A549 (cell line): ENCODE results near the gene MAP2K6. TPM values are rescaled to one million over a fixed set of nuclear protein-coding genes. Genes with fewer than 3 reads are reported as not detected.

ENCODE experiments used
- ATAC-seq, 2 experiments: fragments of 200-7000 bp in 1 of 2; fragments of >200 bp in 1 of 2; cut with Nextera tagmentation in 1 of 2; cut with Tn5 transposase in 1 of 2; 3 replicates each; pipeline versions ENCODE4 v1.8.0 to v1.9.1; 2018 to 2020; ENCODE audit warnings: mild to moderate bottlenecking in 1 of 2, moderate library complexity in 1 of 2
- CTCF ChIA-PET: fragments of 300-600 bp; sonication (Branson Sonifier 250); formaldehyde crosslinking; extraction: SDS; loops from one replicate; lab custom pipeline; 2021; ENCODE audit warnings: antibody characterized with exemption, inconsistent platforms; lab: Yijun Ruan, JAX
- POLR2A ChIA-PET: fragments of 350-600 bp; formaldehyde crosslinking; extraction: SDS; loops from one replicate; lab custom pipeline; 2021; ENCODE audit warnings: antibody characterized with exemption, inconsistent platforms; lab: Yijun Ruan, JAX
- DNase-seq, 2 experiments: peaks; one replicate each; pipeline versions ENCODE4 v3.0.0 to v3.0.0-alpha.2; 2011 to 2016; ENCODE audit warnings: low read depth in 1 of 2, low spot score in 1 of 2
- FAIRE-seq: peaks from 2 replicates; lab custom pipeline; 2011; peaks lifted over from hg19 to GRCh38; lab: Jason Lieb, UNC
- H3K27ac ChIP-seq, 2 experiments: fragments of >200 bp; sonication (Bioruptor Twin); formaldehyde crosslinking; 3 replicates each; pipeline ENCODE4 v1.5.1; 2016 to 2017
- H3K4me1 ChIP-seq: fragments of >200 bp; sonication (Bioruptor Twin); formaldehyde crosslinking; 3 replicates; pipeline ENCODE4 v1.6.1; 2016
- H3K4me2 ChIP-seq: fragments of >200 bp; sonication (Bioruptor Twin); formaldehyde crosslinking; 3 replicates; pipeline ENCODE4 v1.6.1; 2016
- H3K4me3 ChIP-seq: fragments of >200 bp; sonication (Bioruptor Twin); formaldehyde crosslinking; 3 replicates; pipeline ENCODE4 v1.5.1; 2016
- H3K9me3 ChIP-seq: fragments of >200 bp; sonication (Bioruptor Twin); formaldehyde crosslinking; 3 replicates; pipeline ENCODE4 v1.6.1; 2016
- BHLHE40 ChIP-seq: IDR thresholded peaks from 2 replicates; pipeline ENCODE4 v1.6.1; 2012; ENCODE audit warnings: low read depth, low read length, inconsistent platforms
- CHD2 ChIP-seq: fragments of 150-350 bp; IDR thresholded peaks from 2 replicates; pipeline ENCODE4 v1.6.1; 2014; ENCODE audit warnings: low read length; ENCODE audit not compliant: partially characterized antibody
- CHD4 ChIP-seq: fragments of 200-600 bp; sonication (generic); IDR thresholded peaks from 2 replicates; pipeline ENCODE4 v1.6.1; 2016; ENCODE audit warnings: antibody characterized with exemption, mild to moderate bottlenecking, borderline replicate concordance
- EHF ChIP-seq: fragments of 250-450 bp; sonication (Bioruptor Pico); IDR thresholded peaks from 2 replicates; pipeline ENCODE4 v1.5.0; 2020; ENCODE audit warnings: mild to moderate bottlenecking
- FOSB ChIP-seq: fragments of 250-450 bp; sonication (Bioruptor Pico); IDR thresholded peaks from 2 replicates; pipeline ENCODE4 v1.5.0; 2020; ENCODE audit warnings: mild to moderate bottlenecking, moderate library complexity
- GATA3 ChIP-seq: IDR thresholded peaks from 2 replicates; pipeline ENCODE4 v1.6.1; 2012; ENCODE audit warnings: borderline replicate concordance
- HDAC2 ChIP-seq: fragments of 200-600 bp; sonication (generic); IDR thresholded peaks from 2 replicates; pipeline ENCODE4 v1.6.1; 2016
- JUNB ChIP-seq: fragments of >200 bp; sonication (Bioruptor Twin); formaldehyde crosslinking; IDR thresholded peaks from 2 replicates; pipeline ENCODE4 v1.6.1; 2016
- KDM1A ChIP-seq: fragments of 200-600 bp; sonication (generic); IDR thresholded peaks from 2 replicates; pipeline ENCODE4 v1.6.1; 2016; ENCODE audit warnings: low read depth, mild to moderate bottlenecking
- NFE2L2 ChIP-seq: fragments of 150-350 bp; conservative IDR thresholded peaks from 2 replicates; pipeline ENCODE4 v1.6.1; 2014; ENCODE audit warnings: low read length
- NR3C1 ChIP-seq: fragments of >200 bp; sonication (Bioruptor Twin); formaldehyde crosslinking; IDR thresholded peaks from 3 replicates; pipeline ENCODE4 v1.6.1; 2017
- POLR2AphosphoS2 ChIP-seq: conservative IDR thresholded peaks from 2 replicates; pipeline ENCODE4 v1.6.1; 2012; ENCODE audit warnings: low read length, improper control_type of control experiment, inconsistent platforms
- RARB ChIP-seq: fragments of 250-450 bp; sonication (Bioruptor Pico); IDR thresholded peaks from 2 replicates; pipeline ENCODE4 v1.8.0; 2021; ENCODE audit warnings: mild to moderate bottlenecking, moderate library complexity
- RCOR1 ChIP-seq: fragments of 150-350 bp; IDR thresholded peaks from 2 replicates; pipeline ENCODE4 v1.6.1; 2014; ENCODE audit warnings: antibody characterized with exemption, low read length, low read depth
- RFX5 ChIP-seq: fragments of 450-650 bp; IDR thresholded peaks from 2 replicates; pipeline ENCODE4 v1.7.1; 2014; ENCODE audit warnings: antibody characterized with exemption, mild to moderate bottlenecking, moderate library complexity
- SMC3 ChIP-seq: fragments of >200 bp; sonication (Bioruptor Twin); formaldehyde crosslinking; IDR thresholded peaks from 3 replicates; pipeline ENCODE4 v1.6.1; 2018; ENCODE audit warnings: inconsistent platforms
- SREBF2 ChIP-seq: fragments of 450-650 bp; IDR thresholded peaks from 2 replicates; pipeline ENCODE4 v1.6.1; 2014; ENCODE audit warnings: mild to moderate bottlenecking, moderate library complexity
- ZFP36 ChIP-seq: fragments of 450-650 bp; IDR thresholded peaks from 2 replicates; pipeline ENCODE4 v1.6.1; 2014; ENCODE audit warnings: borderline replicate concordance; ENCODE audit not compliant: partially characterized antibody
- ZSCAN20 ChIP-seq: fragments of 250-450 bp; sonication (Bioruptor Pico); IDR thresholded peaks from 2 replicates; pipeline ENCODE4 v1.8.0; 2022; ENCODE audit warnings: mild to moderate bottlenecking, moderate library complexity
- WGBS: methylation state at CpG from one replicate; pipeline ENCODE4 v1.1.6; 2017; ENCODE audit errors: missing lambda C conversion rate; 5-methylcytosine and 5-hydroxymethylcytosine counted together
- polyA plus RNA-seq, 4 experiments: library from polyadenylated mRNA; depleted of rRNA in 3 of 4; stranded (reverse); fragments of >200 nt; fragmentation: RNase III in 1 of 4; extraction: RNeasy Plus Mini Kit Qiagen cat#74134 plus additional on column Dnase treatment in 1 of 4; gene quantifications; 2 replicates in 3 of 4; 3 replicates in 1 of 4; pipeline ENCODE4 v1.2.3, GENCODE V29; 2011 to 2017
- TF ChIP-seq, protein P1 (sequence below): fragments of 200-600 bp; sonication (generic); IDR thresholded peaks from 2 replicates; pipeline ENCODE4 v1.6.1; 2016; ENCODE audit warnings: antibody characterized with exemption, mild to moderate bottlenecking, moderate library complexity
- TF ChIP-seq, protein P2 (sequence below): fragments of 250-450 bp; sonication (Bioruptor Pico); IDR thresholded peaks from 2 replicates; pipeline ENCODE4 v1.5.0; 2020; ENCODE audit warnings: low read depth, mild to moderate bottlenecking, moderate library complexity

Gene MAP2K6
- polyA plus RNA-seq, 2 of the 4 experiments (the other 2 are of a cell fraction) = 20.2 to 20.7 TPM

DNA sequence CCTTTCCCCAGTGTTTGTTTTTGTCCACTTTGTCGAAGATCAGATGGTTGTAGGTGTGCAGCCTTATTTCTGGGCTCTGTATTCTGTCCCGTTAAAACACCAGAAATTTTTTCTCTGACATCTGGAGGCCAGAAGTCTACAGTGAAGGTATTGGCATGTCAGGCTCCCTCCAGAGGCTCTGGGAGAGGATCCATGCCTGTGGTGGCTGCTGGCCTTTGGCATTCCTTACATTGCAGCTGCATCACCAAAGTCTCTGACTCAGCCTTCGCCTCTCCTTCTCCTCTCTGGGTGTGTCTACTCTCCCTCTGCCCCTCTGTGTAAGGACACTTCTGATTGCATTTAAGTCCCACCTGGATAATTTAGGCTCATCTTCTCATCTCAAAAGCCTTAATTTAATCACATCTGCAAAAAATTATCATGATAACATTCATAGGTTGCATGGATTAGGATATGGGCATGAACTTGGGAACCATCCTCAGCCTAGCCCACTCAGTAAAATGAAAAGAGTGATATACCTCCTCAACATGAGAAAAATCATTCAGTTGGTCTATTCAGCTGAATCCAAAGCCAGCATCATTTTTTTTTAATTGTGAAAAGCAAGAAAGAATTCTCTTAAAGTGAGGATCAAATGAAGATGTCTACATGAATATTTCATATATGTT lies 78.0 kb downstream of the MAP2K6 start (continued):
- TF ChIP-seq, protein P1, sequence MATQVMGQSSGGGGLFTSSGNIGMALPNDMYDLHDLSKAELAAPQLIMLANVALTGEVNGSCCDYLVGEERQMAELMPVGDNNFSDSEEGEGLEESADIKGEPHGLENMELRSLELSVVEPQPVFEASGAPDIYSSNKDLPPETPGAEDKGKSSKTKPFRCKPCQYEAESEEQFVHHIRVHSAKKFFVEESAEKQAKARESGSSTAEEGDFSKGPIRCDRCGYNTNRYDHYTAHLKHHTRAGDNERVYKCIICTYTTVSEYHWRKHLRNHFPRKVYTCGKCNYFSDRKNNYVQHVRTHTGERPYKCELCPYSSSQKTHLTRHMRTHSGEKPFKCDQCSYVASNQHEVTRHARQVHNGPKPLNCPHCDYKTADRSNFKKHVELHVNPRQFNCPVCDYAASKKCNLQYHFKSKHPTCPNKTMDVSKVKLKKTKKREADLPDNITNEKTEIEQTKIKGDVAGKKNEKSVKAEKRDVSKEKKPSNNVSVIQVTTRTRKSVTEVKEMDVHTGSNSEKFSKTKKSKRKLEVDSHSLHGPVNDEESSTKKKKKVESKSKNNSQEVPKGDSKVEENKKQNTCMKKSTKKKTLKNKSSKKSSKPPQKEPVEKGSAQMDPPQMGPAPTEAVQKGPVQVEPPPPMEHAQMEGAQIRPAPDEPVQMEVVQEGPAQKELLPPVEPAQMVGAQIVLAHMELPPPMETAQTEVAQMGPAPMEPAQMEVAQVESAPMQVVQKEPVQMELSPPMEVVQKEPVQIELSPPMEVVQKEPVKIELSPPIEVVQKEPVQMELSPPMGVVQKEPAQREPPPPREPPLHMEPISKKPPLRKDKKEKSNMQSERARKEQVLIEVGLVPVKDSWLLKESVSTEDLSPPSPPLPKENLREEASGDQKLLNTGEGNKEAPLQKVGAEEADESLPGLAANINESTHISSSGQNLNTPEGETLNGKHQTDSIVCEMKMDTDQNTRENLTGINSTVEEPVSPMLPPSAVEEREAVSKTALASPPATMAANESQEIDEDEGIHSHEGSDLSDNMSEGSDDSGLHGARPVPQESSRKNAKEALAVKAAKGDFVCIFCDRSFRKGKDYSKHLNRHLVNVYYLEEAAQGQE = no peak
- peak; percentile 17; the same call in 1 of the 2 replicates for TF ChIP-seq RARB (CRISPR knock-in tag)
- TF ChIP-seq BHLHE40 = no peak
- TF ChIP-seq, protein P2, sequence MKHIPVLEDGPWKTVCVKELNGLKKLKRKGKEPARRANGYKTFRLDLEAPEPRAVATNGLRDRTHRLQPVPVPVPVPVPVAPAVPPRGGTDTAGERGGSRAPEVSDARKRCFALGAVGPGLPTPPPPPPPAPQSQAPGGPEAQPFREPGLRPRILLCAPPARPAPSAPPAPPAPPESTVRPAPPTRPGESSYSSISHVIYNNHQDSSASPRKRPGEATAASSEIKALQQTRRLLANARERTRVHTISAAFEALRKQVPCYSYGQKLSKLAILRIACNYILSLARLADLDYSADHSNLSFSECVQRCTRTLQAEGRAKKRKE (CRISPR knock-in tag) = no peak
- no peak for TF ChIP-seq HDAC2
- TF ChIP-seq GATA3 = no peak

DNA sequence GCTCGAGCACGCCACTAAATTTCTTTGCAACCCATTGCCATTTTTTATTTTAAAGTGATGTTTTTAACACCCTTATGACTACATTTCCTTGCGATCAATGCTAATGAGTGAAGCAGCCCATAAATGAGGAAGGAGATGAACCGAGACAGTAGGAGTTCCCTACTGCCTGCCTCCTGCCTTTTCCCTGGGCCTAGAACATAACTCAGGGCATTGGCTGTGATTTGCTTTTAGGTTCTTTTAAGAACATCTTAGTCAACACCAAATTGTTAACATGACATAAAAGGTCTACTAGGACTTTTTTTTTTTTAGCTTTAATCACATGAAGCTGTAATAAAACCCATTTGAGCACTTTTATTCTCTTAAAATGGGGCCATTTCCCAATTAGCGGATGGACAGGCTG lies 81.3 kb downstream of the MAP2K6 start:
- Histone ChIP-seq H3K4me1 (peaks cover 29% of the 10 kb centered on the region), H3K27ac (no peak overlapping the region), H3K4me2 (no peak overlapping the region), H3K9me3 (no peaks in the 10 kb centered on the region), H3K4me3 (no peak overlapping the region)
- FAIRE-seq (no peak), DNase-seq (no peak), ATAC-seq (no peak)
- 75% methylated on average over 5 of the region's 5 CpGs for WGBS
- TF ChIP-seq SREBF2 = no peak
- TF ChIP-seq KDM1A = no peak
- TF ChIP-seq NR3C1 = no peak
- no peak for TF ChIP-seq CHD2
- no peak for TF ChIP-seq POLR2AphosphoS2
- no peak for TF ChIP-seq RCOR1
- TF ChIP-seq NFE2L2 = no peak
- TF ChIP-seq RARB (CRISPR knock-in tag) = no peak
- TF ChIP-seq FOSB = no peak
- no peak for TF ChIP-seq ZFP36
- TF ChIP-seq HDAC2 = no peak
- no peak for TF ChIP-seq SMC3
- ChIA-PET CTCF (interaction anchor here (0.7 to 5.3 kb wide), 3 partner anchors 10 to 65 kb away, joined by 3 to 23 read pairs (median 3); no protein-coding TSS in a partner anchor), POLR2A (interaction anchor here (0.6 kb wide), 1 partner anchor 90 kb away, joined by 3 read pairs; no protein-coding TSS in a partner anchor)

DNA sequence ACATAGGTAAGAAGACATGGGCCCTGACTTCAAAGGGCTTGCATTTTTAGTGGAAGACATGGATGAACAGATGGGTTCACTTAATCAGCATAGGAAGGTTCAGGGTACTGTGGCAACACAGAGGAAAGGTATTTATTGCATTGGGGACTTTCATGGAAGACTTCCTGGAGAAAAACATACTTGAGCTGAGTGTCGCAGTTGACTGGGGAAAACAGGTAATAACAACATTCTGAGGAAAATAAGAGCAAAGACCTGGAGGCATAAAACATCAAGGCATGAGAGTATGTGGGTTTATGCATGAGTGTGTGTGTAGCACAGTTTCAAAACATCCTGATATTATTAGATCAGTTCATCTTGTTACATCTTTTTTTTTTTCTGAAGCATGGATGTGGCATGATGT lies 82.7 kb downstream of the MAP2K6 start:
- ATAC-seq = no peak
- H3K4me3 ChIP-seq = no peak overlapping the region
- no peaks in the 10 kb centered on the region for H3K9me3 ChIP-seq
- no peak overlapping the region for H3K4me2 ChIP-seq
- TF ChIP-seq ZSCAN20 (no peak), JUNB (no peak), RCOR1 (no peak), RFX5 (no peak), CHD4 (no peak), EHF (CRISPR knock-in tag) (no peak)
- ChIA-PET CTCF (interaction anchor here (5.3 kb wide), 1 partner anchor 8 kb away, joined by 23 read pairs; no protein-coding TSS in a partner anchor), POLR2A (no interaction called here)
- H3K4me1 ChIP-seq = peaks cover 34% of the 10 kb centered on the region
- WGBS = 100% methylated on average over 1 of the region's 1 CpG
- no peak for FAIRE-seq
- H3K27ac ChIP-seq = no peak overlapping the region
- DNase-seq = no peak
